SK-N-SH treated with all-trans-retinoic acid at 6 μM for 48 hours (cell line): ENCODE data around the gene CCDC148.
A peak's percentile ranks its signal among the peaks of the same experiment; 100 is the strongest.

Experiments used
- ATAC-seq: fragments of 200-7000 bp; cut with Tn5 transposase; 3 replicates; pipeline ENCODE4 v1.9.1; 2020; ENCODE audit warnings: mild to moderate bottlenecking, moderate library complexity
- ARNTL ChIP-seq: fragments of 450-650 bp; formaldehyde crosslinking; IDR thresholded peaks from 2 replicates; pipeline ENCODE4 v1.5.0; 2020; ENCODE audit warnings: low read depth, mild to moderate bottlenecking, moderate library complexity, borderline replicate concordance
- BACH2 ChIP-seq: fragments of 250-450 bp; sonication (Bioruptor Pico); IDR thresholded peaks from 2 replicates; pipeline ENCODE4 v1.9.0; 2021; ENCODE audit warnings: mild to moderate bottlenecking, borderline replicate concordance
- ESRRG ChIP-seq: fragments of 250-450 bp; sonication (Bioruptor Pico); IDR thresholded peaks from 2 replicates; pipeline ENCODE4 v1.6.1; 2021; ENCODE audit warnings: mild to moderate bottlenecking
- GLIS3 ChIP-seq: fragments of 250-450 bp; sonication (Bioruptor Pico); IDR thresholded peaks from 2 replicates; pipeline ENCODE4 v1.5.0; 2020; ENCODE audit warnings: mild to moderate bottlenecking, moderate library complexity
- ISL1 ChIP-seq: fragments of 250-450 bp; sonication (Bioruptor Pico); IDR thresholded peaks from 2 replicates; pipeline ENCODE4 v2.1.2; 2022; ENCODE audit warnings: mild to moderate bottlenecking, moderate library complexity
- PPARA ChIP-seq: fragments of 250-450 bp; sonication (Bioruptor Pico); IDR thresholded peaks from 2 replicates; pipeline ENCODE4 v1.5.0; 2020; ENCODE audit warnings: mild to moderate bottlenecking, borderline replicate concordance
- SNAI2 ChIP-seq: fragments of 250-450 bp; sonication (Bioruptor Pico); IDR thresholded peaks from 2 replicates; pipeline ENCODE4 v1.5.0; 2020; ENCODE audit warnings: mild to moderate bottlenecking, moderate library complexity
- TOX ChIP-seq: fragments of 250-450 bp; sonication (Bioruptor Pico); IDR thresholded peaks from 2 replicates; pipeline ENCODE4 v1.8.0; 2021; ENCODE audit warnings: mild to moderate bottlenecking, moderate library complexity, borderline replicate concordance
- ZC3H10 ChIP-seq: fragments of 250-450 bp; sonication (Bioruptor Pico); IDR thresholded peaks from 2 replicates; pipeline ENCODE4 v1.5.1; 2021; ENCODE audit warnings: mild to moderate bottlenecking, moderate library complexity
- ZFP3 ChIP-seq: fragments of 250-450 bp; sonication (Bioruptor Pico); IDR thresholded peaks from 2 replicates; pipeline ENCODE4 v1.5.0; 2020; ENCODE audit warnings: mild to moderate bottlenecking, moderate library complexity
- ZNF565 ChIP-seq: fragments of 450-650 bp; formaldehyde crosslinking; conservative IDR thresholded peaks from 2 replicates; pipeline ENCODE4 v1.5.0; 2020; ENCODE audit warnings: low read depth, mild to moderate bottlenecking, moderate library complexity
- TF ChIP-seq, protein P1 (sequence below): fragments of 250-450 bp; sonication (Bioruptor Pico); IDR thresholded peaks from 2 replicates; pipeline ENCODE4 v1.8.0; 2020; ENCODE audit warnings: mild to moderate bottlenecking, moderate library complexity, borderline replicate concordance
- TF ChIP-seq, protein P2 (sequence below): fragments of 250-450 bp; sonication (Bioruptor Pico); IDR thresholded peaks from 2 replicates; pipeline ENCODE4 v1.8.0; 2021; ENCODE audit warnings: low read depth, mild to moderate bottlenecking, moderate library complexity, borderline replicate concordance
- TF ChIP-seq, protein P3 (sequence below): fragments of 250-450 bp; sonication (Bioruptor Pico); IDR thresholded peaks from 2 replicates; pipeline ENCODE4 v1.5.1; 2020; ENCODE audit warnings: low read depth, mild to moderate bottlenecking, moderate library complexity
- TF ChIP-seq, protein P4 (sequence below): fragments of 250-450 bp; sonication (Bioruptor Pico); IDR thresholded peaks from 2 replicates; pipeline ENCODE4 v1.5.0; 2020; ENCODE audit warnings: mild to moderate bottlenecking, moderate library complexity

Gene CCDC148

DNA sequence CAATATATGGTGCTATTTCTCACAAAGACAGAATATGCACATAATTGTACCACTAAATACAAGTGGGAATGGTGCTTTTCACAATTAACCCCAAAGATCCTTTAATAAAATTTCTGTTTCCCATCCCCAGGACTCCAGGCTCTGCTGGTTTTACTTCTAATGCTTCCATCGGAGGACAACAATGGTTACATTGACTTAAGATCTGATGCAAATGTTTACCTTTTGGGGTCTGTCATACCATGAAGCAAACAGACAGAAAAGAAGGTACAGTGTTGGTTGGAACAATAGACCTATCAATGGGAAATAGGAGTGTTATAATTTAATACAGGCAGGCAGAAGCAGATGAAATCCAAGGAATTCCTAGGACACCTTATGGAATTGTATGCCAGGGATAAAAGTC lies 249.2 kb downstream of the CCDC148 start:
- ATAC-seq, result no peak
- TF ChIP-seq, protein P1, sequence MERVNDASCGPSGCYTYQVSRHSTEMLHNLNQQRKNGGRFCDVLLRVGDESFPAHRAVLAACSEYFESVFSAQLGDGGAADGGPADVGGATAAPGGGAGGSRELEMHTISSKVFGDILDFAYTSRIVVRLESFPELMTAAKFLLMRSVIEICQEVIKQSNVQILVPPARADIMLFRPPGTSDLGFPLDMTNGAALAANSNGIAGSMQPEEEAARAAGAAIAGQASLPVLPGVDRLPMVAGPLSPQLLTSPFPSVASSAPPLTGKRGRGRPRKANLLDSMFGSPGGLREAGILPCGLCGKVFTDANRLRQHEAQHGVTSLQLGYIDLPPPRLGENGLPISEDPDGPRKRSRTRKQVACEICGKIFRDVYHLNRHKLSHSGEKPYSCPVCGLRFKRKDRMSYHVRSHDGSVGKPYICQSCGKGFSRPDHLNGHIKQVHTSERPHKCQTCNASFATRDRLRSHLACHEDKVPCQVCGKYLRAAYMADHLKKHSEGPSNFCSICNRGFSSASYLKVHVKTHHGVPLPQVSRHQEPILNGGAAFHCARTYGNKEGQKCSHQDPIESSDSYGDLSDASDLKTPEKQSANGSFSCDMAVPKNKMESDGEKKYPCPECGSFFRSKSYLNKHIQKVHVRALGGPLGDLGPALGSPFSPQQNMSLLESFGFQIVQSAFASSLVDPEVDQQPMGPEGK (CRISPR knock-in tag), result no peak

DNA sequence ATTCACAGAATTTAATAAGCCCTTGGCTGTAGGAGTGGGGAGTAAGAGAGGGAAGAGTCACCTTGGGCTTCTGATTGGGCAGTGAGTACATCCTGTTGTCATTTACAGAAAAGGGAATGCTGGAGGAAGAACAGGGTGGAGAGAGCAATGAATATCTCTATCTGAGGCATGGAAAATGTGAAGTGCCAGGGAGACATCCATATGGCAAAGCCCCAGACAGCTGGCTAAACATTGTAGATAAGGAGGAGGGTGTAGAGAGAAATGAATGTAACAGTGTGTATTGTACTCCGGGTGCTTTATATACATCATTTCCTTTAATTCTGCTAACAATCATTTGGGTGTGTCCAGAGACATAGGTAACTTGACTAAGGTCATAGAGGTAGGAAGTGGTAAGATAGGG lies 251.3 kb downstream of the CCDC148 start:
- ATAC-seq, result no peak

DNA sequence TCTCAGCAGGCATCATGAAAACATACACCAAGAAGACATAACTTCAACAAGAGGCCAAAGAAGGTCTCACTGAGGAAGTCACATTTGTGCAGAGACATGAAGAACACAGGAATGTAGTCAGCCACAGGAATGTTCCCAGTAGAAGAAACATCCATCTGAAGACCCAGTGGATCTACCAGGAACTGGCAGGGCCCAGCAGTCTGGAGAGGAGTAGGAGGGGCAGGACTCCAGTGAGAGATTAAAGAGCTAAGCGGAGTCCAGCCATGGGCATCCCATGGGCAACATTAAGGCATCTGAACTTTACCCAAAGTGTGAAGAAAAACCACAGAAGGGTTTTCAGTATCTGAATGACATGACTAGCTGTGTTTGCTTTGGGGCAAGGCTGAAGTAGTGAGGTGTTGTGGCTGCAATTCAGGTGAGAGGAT lies 251.8 kb downstream of the CCDC148 start:
- no peak for ATAC-seq
- no peak for TF ChIP-seq SNAI2 (CRISPR knock-in tag)

More for the DNA sequence above, 251.3 kb downstream of the CCDC148 start:
- TF ChIP-seq, protein P2, sequence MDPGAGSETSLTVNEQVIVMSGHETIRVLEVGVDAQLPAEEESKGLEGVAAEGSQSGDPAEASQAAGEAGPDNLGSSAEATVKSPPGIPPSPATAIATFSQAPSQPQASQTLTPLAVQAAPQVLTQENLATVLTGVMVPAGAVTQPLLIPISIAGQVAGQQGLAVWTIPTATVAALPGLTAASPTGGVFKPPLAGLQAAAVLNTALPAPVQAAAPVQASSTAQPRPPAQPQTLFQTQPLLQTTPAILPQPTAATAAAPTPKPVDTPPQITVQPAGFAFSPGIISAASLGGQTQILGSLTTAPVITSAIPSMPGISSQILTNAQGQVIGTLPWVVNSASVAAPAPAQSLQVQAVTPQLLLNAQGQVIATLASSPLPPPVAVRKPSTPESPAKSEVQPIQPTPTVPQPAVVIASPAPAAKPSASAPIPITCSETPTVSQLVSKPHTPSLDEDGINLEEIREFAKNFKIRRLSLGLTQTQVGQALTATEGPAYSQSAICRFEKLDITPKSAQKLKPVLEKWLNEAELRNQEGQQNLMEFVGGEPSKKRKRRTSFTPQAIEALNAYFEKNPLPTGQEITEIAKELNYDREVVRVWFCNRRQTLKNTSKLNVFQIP (CRISPR knock-in tag), result no peak
- TF ChIP-seq ZNF565 (CRISPR knock-in tag) (no peak), ESRRG (no peak)
- TF ChIP-seq, protein P3, sequence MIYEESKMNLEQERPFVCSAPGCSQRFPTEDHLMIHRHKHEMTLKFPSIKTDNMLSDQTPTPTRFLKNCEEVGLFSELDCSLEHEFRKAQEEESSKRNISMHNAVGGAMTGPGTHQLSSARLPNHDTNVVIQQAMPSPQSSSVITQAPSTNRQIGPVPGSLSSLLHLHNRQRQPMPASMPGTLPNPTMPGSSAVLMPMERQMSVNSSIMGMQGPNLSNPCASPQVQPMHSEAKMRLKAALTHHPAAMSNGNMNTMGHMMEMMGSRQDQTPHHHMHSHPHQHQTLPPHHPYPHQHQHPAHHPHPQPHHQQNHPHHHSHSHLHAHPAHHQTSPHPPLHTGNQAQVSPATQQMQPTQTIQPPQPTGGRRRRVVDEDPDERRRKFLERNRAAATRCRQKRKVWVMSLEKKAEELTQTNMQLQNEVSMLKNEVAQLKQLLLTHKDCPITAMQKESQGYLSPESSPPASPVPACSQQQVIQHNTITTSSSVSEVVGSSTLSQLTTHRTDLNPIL (CRISPR knock-in tag), result no peak

DNA sequence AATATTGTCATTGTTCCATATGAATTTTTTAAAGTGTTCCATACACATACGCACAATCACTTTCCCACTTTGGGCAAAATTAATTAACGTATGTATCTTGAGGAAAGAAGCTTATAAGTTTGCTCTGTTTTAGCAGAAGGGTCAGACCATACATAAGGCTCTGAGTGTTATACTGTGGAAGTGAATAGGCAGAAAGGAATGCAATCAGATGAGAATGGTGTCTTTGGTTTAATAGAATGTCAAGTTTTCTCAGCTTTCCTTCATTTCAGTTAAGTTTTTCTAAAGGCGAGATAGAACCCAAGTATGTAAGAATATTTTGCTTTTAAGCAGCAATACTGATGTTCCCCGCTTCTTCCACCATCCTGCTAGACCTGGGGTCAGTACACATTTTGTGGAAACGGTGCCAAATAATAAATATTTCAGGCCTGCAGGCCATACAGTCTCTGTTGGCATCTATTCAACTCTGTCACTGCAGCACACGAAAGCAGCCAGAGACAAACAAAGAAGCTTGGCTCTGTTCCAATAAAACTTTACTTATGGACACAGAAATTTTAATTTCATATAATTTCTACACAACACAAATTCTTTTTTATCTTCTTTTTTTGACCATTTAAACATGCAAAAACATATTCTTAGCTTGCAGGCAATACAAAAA lies 254.3 kb downstream of the CCDC148 start:
- no peak for ATAC-seq
- TF ChIP-seq, protein P4, sequence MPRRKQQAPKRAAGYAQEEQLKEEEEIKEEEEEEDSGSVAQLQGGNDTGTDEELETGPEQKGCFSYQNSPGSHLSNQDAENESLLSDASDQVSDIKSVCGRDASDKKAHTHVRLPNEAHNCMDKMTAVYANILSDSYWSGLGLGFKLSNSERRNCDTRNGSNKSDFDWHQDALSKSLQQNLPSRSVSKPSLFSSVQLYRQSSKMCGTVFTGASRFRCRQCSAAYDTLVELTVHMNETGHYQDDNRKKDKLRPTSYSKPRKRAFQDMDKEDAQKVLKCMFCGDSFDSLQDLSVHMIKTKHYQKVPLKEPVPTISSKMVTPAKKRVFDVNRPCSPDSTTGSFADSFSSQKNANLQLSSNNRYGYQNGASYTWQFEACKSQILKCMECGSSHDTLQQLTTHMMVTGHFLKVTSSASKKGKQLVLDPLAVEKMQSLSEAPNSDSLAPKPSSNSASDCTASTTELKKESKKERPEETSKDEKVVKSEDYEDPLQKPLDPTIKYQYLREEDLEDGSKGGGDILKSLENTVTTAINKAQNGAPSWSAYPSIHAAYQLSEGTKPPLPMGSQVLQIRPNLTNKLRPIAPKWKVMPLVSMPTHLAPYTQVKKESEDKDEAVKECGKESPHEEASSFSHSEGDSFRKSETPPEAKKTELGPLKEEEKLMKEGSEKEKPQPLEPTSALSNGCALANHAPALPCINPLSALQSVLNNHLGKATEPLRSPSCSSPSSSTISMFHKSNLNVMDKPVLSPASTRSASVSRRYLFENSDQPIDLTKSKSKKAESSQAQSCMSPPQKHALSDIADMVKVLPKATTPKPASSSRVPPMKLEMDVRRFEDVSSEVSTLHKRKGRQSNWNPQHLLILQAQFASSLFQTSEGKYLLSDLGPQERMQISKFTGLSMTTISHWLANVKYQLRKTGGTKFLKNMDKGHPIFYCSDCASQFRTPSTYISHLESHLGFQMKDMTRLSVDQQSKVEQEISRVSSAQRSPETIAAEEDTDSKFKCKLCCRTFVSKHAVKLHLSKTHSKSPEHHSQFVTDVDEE (CRISPR knock-in tag), result peak; percentile 26; the same call in 1 of the 2 replicates
- TF ChIP-seq TOX (CRISPR knock-in tag), result no peak
- TF ChIP-seq, protein P3 (CRISPR knock-in tag), result peak; percentile 11; the same call in 1 of the 2 replicates

DNA sequence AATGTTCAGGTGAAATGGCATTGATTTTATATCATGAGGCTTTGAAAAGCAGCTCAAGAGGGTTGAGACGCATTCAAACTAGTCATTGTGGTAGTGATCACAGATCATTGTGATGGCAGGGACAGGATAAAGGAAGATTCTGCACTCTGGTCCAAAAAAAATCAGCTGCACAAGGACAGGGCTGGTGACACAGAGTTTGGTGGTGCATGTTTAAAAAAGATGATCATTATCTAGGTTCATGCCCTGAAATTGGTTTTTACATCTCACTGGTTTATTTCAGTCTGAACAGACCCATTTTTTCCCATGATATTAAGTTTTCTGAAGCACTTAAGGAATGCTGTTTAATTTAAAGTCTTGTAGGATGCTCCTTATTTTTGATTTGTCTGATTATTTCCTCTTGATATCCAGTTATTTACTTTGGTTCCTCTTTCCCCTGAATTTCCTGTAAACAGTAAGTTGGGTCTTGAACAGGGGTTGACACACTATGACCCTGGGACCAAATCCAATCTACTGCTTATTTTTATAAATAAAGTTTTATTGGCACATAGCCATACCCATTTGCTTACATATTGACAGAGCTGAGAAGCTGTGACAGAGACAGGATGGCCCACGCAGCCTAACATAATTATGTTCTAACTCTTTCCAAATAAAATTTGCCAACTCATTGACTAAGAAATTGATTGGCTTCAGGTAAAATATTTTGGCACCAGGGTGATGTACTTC lies 256.5 kb downstream of the CCDC148 start:
- TF ChIP-seq ARNTL (CRISPR knock-in tag) (no peak), ISL1 (CRISPR knock-in tag) (0 out of 2 replicates have a peak, but pooled peaks have one; percentile 21)
- ATAC-seq, result no peak

DNA sequence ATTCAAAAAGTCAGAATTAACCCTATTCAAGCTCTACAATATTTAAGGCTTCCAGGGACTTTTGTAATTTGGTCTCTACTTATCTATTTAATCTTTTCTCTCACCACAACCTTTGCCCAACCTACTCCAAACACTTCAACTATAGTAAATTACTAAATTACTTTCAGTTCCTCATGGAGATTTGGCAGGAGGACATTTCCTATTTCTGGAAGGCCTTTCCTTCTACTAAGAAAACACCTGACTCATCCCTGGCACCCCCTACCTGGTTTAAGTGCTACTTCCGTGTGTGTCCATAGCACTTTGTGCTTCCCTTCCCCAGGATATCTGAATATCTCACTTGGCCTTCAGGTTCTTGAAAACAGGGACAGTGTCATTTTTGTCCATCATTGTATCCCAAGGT lies 258.6 kb downstream of the CCDC148 start:
- no peak for ATAC-seq
- TF ChIP-seq PPARA (no peak), ZNF565 (CRISPR knock-in tag) (no peak), ARNTL (CRISPR knock-in tag) (no peak), ESRRG (no peak), ZFP3 (no peak), BACH2 (CRISPR knock-in tag) (no peak), ZC3H10 (CRISPR knock-in tag) (no peak), TOX (CRISPR knock-in tag) (no peak), GLIS3 (CRISPR knock-in tag) (no peak)
- TF ChIP-seq, protein P1 (CRISPR knock-in tag), result no peak
- TF ChIP-seq, protein P2 (CRISPR knock-in tag), result no peak
